ENCODE measurements around the gene ADISSP. TPM values are rescaled to one million over a fixed set of nuclear protein-coding genes. Genes with fewer than 3 reads are reported as not detected.

The ADISSP gene
- total RNA-seq, 1 donor from 2014 or later: 10.2 TPM

DNA sequence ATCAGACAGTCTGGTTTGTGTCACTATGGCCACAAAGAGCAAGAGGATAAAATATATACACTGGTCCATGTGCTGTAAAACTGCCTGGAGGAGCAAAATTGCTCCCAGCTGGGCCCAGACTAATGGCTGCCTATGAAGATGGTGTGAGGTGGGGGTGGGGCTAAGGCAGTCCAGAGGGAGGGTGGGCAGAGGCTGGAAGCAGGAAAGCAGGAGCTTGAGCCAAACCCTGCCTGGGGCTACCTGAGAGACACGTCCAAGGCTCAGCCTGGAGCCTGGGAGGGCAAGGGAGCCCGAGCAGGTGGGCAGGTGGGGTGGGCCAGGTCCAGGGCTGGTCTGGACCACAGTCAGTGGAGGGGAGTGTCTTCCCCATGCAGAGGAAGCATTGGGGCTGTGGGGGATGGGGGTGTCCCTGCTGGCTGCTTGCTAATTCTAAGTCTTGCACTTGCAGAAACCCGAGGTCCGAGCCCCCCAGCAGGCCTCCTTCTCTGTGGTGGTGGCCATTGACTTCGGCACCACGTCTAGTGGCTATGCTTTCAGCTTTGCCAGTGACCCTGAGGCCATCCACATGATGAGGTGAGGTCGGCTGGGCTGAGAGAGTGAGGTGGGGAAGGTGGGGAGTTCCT lies 25.6 kb downstream of the ADISSP start:
- DNase-seq: no peak
- H3K9me3 ChIP-seq (replicated peaks): no peaks in the 10 kb centered on the region
- TF ChIP-seq, protein P1, sequence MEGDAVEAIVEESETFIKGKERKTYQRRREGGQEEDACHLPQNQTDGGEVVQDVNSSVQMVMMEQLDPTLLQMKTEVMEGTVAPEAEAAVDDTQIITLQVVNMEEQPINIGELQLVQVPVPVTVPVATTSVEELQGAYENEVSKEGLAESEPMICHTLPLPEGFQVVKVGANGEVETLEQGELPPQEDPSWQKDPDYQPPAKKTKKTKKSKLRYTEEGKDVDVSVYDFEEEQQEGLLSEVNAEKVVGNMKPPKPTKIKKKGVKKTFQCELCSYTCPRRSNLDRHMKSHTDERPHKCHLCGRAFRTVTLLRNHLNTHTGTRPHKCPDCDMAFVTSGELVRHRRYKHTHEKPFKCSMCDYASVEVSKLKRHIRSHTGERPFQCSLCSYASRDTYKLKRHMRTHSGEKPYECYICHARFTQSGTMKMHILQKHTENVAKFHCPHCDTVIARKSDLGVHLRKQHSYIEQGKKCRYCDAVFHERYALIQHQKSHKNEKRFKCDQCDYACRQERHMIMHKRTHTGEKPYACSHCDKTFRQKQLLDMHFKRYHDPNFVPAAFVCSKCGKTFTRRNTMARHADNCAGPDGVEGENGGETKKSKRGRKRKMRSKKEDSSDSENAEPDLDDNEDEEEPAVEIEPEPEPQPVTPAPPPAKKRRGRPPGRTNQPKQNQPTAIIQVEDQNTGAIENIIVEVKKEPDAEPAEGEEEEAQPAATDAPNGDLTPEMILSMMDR (IDR thresholded peaks at IDR 0.05; ENCODE audit: borderline replicate concordance): no peak
- intact Hi-C loops (cut with micrococcal nuclease): no loop called here
- H3K4me1 ChIP-seq: peaks cover 73% of the 10 kb centered on the region
- peaks cover 24% of the 10 kb centered on the region for H3K27me3 ChIP-seq (ENCODE audit: low read depth)
- H3K4me3 ChIP-seq: no peak overlapping the region
- peaks cover 31% of the 10 kb centered on the region for H3K36me3 ChIP-seq
- peak overlapping the region; percentile 95 for H3K27ac ChIP-seq (replicated peaks)

DNA sequence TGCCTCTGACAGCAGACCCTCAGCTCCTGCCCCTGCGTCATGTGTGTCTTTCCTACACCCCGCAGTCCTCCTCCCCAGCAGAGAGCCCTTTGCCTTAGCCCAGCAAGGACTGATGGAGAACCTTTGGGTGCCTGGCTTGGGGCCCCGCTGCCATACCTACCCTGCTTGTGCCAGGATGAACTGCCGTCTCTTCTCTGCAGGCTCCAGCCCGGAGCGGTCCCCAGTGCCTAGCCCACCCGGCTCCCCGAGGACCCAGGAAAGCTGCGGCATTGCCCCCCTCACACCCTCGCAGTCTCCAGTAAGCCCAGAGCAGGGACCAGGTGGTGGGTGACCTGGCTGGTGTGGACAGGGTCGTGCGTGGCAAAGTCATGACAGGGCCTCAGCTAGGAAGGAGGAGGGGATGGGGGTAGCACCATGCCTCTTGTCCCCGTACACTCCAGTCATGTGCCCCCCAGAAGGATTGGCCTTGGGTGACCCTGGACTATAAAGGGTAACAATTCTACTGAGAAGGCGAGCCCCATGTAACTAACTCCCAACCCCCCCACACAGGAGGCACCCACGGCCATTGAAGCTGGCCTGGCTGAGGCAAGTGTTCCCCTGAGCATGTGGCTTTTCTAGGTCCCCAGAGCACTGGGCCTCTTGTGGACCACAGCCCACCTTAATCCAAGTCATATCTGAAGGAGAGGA lies 26.8 kb downstream of the ADISSP start:
- Histone ChIP-seq H3K4me3 (no peak overlapping the region), H3K36me3 (peaks cover 27% of the 10 kb centered on the region), H3K27ac (replicated peaks) (peak overlapping the region; percentile 95), H3K27me3 (ENCODE audit: low read depth) (peaks cover 15% of the 10 kb centered on the region), H3K4me1 (peaks cover 83% of the 10 kb centered on the region), H3K9me3 (replicated peaks) (no peaks in the 10 kb centered on the region)
- TF ChIP-seq, protein P1 (IDR thresholded peaks at IDR 0.05; ENCODE audit: borderline replicate concordance): no peak
- DNase-seq: no peak
- intact Hi-C loops (cut with micrococcal nuclease): no loop called here

DNA sequence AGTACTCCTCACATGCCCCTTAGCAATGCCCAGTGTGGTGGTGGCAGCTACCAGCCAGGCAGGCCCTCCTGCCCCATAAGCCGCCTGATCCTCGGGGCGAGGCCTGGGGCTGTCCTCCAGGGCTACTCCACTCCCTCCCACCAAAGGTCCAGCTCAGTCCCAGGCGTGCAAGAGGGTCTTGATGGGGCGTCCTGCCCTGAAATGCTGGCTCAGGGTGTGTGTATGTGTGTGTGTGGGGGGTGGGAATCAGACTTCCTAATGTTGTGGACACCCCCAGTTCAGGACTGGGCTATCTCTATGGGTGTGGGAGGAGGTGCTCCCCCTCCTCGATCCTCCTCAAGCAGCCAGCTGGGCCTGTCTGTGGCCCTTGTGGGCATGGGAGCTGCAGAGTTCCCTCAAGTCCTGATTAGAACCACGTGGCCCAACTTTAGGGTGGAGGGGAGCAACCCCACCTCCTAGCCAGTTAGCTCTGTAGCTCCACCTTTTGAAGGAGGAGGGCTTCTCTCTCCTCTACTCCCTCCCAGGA lies 27.6 kb downstream of the ADISSP start:
- intact Hi-C loops (cut with micrococcal nuclease): no loop called here
- Histone ChIP-seq H3K27me3 (ENCODE audit: low read depth) (peaks cover 8% of the 10 kb centered on the region), H3K27ac (replicated peaks) (peak overlapping the region; percentile 95), H3K36me3 (peaks cover 21% of the 10 kb centered on the region), H3K4me3 (peak overlapping the region; percentile 32), H3K4me1 (peaks cover 83% of the 10 kb centered on the region), H3K9me3 (replicated peaks) (no peaks in the 10 kb centered on the region)
- DNase-seq: no peak
- TF ChIP-seq, protein P1 (IDR thresholded peaks at IDR 0.05; ENCODE audit: borderline replicate concordance): no peak

DNA sequence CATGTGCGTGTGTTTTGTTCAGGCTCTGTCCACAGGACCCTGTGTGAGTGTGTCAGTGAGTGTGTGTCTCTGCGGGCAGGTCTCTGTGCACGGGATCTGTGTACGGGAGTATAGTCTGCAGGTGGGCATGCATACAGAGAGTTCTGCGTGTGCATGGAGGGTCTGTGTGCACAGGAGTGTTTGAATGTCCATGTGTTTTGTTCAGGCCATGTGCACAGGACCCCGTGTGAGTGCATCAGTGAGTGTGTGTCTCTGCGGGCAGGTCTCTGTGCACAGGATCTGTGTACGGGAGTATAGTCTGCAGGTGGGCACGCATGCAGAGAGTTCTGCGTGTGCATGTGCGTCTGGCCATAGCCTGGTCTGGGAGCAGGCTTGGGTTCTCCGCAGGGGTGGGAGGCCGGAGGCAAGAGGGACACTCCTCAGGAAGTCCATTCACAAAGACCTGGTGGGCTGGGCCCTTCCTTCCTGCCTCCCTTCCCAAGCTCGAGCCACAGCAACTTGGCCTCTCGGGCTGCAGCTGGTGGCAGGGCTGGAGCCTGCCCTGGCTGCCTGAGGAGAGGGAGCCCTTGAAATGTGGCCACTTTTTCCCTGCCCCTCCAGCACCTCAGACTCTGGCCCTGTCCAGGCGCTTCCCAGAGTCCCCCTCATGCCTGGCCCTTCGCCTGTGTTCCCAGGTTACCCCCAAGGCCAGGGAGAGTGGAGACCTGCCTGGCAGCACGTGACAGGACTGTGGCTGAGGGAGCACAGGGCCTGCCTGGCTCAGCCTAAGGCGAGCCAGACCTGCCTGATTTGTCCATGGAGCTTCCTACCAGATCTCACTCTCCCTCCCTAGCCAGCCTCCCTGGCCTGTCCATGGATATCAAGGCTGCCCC lies 28.3 kb downstream of the ADISSP start:
- no peaks in the 10 kb centered on the region for H3K9me3 ChIP-seq (replicated peaks)
- H3K36me3 ChIP-seq: peaks cover 16% of the 10 kb centered on the region
- TF ChIP-seq, protein P1 (IDR thresholded peaks at IDR 0.05; ENCODE audit: borderline replicate concordance): no peak
- H3K27me3 ChIP-seq (ENCODE audit: low read depth): peaks cover 2% of the 10 kb centered on the region
- peak overlapping the region; percentile 33 for H3K4me3 ChIP-seq
- DNase-seq: peak; percentile 61
- peaks cover 81% of the 10 kb centered on the region for H3K4me1 ChIP-seq
- H3K27ac ChIP-seq (replicated peaks): peak overlapping the region; percentile 95
- intact Hi-C loops (cut with micrococcal nuclease): no loop called here
